RWPE1 (cell line): ENCODE data around the gene DPH5.

ENCODE experiments used
- CTCF ChIA-PET: fragments of 350-600 bp; sonication (Branson Sonifier 250); formaldehyde crosslinking; extraction: SDS; loops from one replicate; lab custom pipeline; 2021; lab: Yijun Ruan, JAX
- POLR2A ChIA-PET: fragments of 400-600 bp; formaldehyde crosslinking; extraction: SDS; loops from one replicate; lab custom pipeline; 2020; ENCODE audit warnings: antibody characterized with exemption; ENCODE audit not compliant: low non-redundant PET; lab: Yijun Ruan, JAX
- DNase-seq: peaks from one replicate; pipeline ENCODE4 v3.0.0; 2012; ENCODE audit warnings: low spot score
- H3K27ac ChIP-seq: fragments of 450-650 bp; 2 replicates; pipeline ENCODE4 v1.5.1; 2017
- TF ChIP-seq, protein P1 (sequence below): fragments of 450-650 bp; conservative IDR thresholded peaks from 2 replicates; pipeline ENCODE4 v1.5.1; 2017; ENCODE audit warnings: low read depth, mild to moderate bottlenecking

The DPH5 gene

DNA sequence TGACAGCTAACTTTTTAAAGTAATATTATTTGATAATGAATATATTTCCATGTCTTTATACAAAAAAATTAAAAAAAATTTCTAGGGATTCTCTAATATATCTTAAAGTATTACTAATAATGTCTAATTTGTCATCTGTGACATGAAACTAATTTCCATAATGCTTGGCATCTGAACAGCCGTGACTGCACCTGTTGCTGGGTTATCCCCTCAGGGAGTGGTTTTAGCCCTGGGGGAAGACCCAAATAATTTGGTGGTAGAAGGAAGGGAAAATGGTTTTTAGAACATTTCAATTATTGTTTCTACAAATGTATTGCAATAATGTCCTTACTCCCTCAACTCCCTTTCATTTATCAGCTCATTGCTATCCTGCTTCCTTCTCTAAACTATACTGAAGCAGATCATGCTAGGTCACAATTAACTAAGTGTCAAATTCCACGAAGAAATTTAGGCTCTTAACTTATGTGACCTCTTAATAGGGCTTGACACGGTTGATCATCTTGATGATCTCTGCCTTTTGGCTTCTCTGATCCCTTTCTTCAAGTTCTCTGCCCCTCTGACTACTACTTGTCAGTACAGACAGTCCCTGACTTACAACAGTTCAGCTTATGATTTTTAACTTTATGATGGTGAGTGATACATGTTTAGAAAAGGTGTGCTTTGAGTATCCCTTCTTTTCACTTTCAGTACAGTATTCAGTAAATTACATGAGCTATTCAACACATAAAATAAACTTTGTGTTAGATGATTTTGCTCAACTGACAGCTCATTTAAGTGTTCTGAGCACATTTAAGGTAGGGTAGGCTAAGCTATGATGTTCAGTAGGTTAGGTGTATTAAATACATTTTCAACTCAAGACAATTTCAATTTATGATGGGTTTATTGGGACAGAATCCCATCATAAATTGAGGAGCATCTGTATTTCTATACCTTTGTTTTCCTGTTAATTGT lies 26.4 kb upstream of the DPH5 start:
- TF ChIP-seq, protein P1, sequence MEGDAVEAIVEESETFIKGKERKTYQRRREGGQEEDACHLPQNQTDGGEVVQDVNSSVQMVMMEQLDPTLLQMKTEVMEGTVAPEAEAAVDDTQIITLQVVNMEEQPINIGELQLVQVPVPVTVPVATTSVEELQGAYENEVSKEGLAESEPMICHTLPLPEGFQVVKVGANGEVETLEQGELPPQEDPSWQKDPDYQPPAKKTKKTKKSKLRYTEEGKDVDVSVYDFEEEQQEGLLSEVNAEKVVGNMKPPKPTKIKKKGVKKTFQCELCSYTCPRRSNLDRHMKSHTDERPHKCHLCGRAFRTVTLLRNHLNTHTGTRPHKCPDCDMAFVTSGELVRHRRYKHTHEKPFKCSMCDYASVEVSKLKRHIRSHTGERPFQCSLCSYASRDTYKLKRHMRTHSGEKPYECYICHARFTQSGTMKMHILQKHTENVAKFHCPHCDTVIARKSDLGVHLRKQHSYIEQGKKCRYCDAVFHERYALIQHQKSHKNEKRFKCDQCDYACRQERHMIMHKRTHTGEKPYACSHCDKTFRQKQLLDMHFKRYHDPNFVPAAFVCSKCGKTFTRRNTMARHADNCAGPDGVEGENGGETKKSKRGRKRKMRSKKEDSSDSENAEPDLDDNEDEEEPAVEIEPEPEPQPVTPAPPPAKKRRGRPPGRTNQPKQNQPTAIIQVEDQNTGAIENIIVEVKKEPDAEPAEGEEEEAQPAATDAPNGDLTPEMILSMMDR, result no peak
- POLR2A ChIA-PET, result no interaction called here
- H3K27ac ChIP-seq, result no peak overlapping the region
- DNase-seq, result no peak
- CTCF ChIA-PET, result interaction anchor here (0.6 kb wide), 2 partner anchors 72 to 131 kb away, joined by 3 read pairs; no protein-coding TSS in a partner anchor

DNA sequence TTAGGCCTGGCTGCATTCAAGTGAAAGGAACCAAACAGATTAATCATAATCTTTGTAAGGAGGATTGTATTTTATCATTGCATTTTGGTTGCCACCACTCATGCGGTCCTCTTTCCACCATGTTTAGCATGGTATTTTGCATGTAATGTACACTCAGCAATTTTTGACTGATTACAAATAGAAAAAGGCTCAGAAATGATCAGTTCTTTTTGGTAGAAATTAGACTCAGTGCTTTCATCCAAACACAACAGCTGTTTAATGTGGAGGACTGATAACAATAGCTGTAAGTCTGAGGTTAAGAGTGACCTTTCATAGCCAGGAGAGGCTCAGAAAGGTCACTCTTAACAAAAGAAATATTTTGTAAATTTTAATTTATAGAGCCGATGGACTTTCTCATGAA lies 25.3 kb upstream of the DPH5 start:
- TF ChIP-seq, protein P1, result no peak
- POLR2A ChIA-PET, result no interaction called here
- CTCF ChIA-PET, result no interaction called here
- H3K27ac ChIP-seq, result no peak overlapping the region
- no peak for DNase-seq

DNA sequence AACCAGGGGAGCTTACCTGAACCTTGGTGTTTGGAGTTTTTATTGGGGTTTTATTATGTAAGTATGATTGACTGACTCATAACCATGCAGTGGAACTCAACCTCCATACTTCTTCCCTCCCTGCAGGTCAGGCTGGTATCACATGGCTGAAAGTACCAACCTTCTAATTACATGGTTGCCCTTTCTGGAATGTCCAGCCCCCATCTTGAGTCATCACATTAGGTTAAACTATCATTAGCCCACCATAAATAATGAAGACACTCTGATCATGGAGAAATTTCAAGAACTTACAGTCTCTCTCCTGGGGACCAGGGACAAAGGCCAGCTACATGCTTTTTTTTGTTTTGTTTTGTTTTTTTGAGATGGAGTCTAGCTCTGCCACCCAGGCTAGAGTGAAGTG lies 19.2 kb upstream of the DPH5 start:
- CTCF ChIA-PET, result no interaction called here
- TF ChIP-seq, protein P1, result no peak
- no peak overlapping the region for H3K27ac ChIP-seq
- POLR2A ChIA-PET, result no interaction called here
- DNase-seq, result no peak

DNA sequence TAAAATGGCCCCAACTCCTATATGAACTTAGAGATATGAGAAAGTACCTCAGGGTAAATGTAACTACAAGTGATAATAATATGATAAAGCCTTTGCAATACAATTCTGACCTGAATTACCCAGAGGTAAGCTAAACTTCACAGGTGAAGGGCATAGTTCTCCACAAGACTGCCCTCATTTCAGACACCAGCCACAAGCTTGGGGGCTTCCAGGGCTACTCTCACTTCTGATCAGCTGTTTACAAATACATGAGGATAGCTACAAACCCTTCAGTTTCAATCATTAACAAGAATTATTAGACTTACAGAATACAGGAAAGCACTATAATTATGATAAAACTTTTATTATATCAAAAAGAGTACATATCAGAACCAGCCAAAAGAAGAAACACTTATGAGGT lies 18.7 kb upstream of the DPH5 start:
- no peak for DNase-seq
- TF ChIP-seq, protein P1, result no peak
- ChIA-PET POLR2A (no interaction called here), CTCF (interaction anchor here (0.6 kb wide), 1 partner anchor 225 kb away, joined by 4 read pairs; no protein-coding TSS in a partner anchor)
- H3K27ac ChIP-seq, result no peak overlapping the region

DNA sequence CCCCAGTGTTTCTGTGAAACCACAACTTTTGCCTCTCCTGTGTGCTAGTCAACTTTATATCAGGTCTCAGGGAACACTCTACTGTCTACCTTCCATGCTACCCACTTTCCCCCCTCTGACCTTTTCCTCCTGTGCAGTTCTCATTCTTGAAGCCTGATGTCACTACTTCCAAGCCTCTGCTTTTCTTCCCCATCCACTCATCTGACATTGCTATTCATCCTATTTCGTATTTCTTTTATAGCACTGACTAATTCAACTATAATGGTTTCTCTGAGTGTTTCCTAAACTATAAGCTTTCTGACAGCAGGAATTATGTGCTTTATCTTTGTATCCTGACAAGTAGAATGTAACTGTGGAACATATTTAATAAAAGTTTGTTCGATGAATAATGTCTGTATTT lies 18.2 kb upstream of the DPH5 start:
- H3K27ac ChIP-seq, result no peak overlapping the region
- POLR2A ChIA-PET, result no interaction called here
- TF ChIP-seq, protein P1, result no peak
- no peak for DNase-seq
- CTCF ChIA-PET, result interaction anchor here (0.6 kb wide), 1 partner anchor 225 kb away, joined by 4 read pairs; no protein-coding TSS in a partner anchor

DNA sequence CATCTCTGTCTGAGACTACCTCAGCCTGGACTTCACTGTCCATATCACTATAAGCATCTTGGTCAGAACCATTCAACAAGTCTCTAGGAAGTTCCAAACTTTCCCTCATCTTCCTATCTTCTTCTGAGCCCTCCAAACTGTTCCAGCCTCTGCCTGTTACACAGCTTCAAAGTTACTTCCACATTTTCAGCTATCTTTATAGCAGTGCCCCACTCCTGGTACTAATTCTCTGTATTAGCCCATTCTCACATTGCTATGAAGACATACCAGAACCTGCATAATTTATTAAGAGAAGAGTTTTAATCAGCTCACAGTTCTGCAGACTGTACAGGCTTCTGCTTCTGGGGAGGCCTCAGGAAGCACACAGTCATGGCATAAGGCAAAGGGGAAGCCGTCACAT lies 15.7 kb upstream of the DPH5 start:
- ChIA-PET CTCF (interaction anchor here (0.6 kb wide), 1 partner anchor 246 kb away, joined by 3 read pairs; no protein-coding TSS in a partner anchor), POLR2A (no interaction called here)
- DNase-seq, result no peak
- TF ChIP-seq, protein P1, result no peak
- H3K27ac ChIP-seq, result no peak overlapping the region
